Epithelial cell of proximal tubule (primary cell): Measurements from ENCODE around the gene VPS36. TPM values are rescaled to one million over a fixed set of nuclear protein-coding genes. Genes with fewer than 3 reads are reported as not detected.
"Not testable (repeated sequence)": the region's sequence is repeated elsewhere in the genome, so short reads cannot be mapped to it uniquely, and the experiment has no call there.

ENCODE experiments used
- DNase-seq: peaks from one replicate; pipeline ENCODE4 v3.0.0-alpha.2; 2011; ENCODE audit warnings: low read depth
- H3K4me3 ChIP-seq: 2 replicates; pipeline ENCODE4 v1.5.1; 2011; ENCODE audit warnings: low read depth, mild to moderate bottlenecking, low read length
- total RNA-seq: library from RNA; depleted of rRNA; stranded (reverse); fragments of >200 nt; gene quantifications from 2 replicates; pipeline ENCODE4 v1.2.3, GENCODE V29; 2015
- TF ChIP-seq, protein P1 (sequence below): conservative IDR thresholded peaks from 2 replicates; pipeline ENCODE4 v1.5.1; 2012; ENCODE audit warnings: low read depth, mild to moderate bottlenecking, low read length

Gene VPS36
- total RNA-seq, 1 donor from 2014 or later = 15.8 TPM

DNA sequence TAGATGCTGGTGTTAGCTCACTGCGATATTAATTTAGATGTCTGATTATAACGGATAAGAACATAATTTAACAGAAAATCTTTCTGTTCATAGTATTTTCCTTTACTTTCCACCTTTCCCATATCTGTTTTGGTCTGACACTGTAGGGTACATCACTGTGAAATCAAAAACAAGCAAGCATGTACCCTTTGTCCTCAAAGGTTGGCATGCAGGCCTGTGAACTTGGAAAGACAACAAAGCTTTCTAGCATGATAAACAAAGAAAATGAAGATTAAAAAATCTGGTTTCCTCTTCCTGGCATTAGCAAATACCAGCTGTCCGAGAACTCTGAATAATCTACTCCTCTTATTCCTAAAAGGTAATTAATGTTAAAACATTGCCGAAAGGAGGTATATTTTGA, 76.0 kb downstream of the VPS36 start:
- no peak overlapping the region for H3K4me3 ChIP-seq
- no peak for DNase-seq
- TF ChIP-seq, protein P1, sequence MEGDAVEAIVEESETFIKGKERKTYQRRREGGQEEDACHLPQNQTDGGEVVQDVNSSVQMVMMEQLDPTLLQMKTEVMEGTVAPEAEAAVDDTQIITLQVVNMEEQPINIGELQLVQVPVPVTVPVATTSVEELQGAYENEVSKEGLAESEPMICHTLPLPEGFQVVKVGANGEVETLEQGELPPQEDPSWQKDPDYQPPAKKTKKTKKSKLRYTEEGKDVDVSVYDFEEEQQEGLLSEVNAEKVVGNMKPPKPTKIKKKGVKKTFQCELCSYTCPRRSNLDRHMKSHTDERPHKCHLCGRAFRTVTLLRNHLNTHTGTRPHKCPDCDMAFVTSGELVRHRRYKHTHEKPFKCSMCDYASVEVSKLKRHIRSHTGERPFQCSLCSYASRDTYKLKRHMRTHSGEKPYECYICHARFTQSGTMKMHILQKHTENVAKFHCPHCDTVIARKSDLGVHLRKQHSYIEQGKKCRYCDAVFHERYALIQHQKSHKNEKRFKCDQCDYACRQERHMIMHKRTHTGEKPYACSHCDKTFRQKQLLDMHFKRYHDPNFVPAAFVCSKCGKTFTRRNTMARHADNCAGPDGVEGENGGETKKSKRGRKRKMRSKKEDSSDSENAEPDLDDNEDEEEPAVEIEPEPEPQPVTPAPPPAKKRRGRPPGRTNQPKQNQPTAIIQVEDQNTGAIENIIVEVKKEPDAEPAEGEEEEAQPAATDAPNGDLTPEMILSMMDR = no peak

DNA sequence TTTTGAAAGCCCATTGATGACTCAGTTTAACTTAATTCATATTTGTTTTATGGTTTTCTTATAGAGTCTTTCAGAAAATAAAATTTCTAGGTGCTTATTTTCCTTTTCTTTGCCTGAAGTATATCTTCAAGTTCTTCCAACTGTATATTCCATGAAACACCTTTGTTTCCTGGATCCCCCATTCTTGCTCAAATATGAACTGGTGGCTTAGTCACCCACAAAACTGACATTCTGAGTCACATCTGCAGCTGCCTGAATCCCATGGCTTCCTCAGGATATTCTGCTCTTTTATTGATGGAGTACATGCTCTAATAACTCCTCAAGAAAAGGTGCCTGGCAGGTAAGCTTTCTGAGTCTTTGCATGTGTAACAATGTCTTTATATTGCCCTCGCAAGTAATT, 77.2 kb downstream of the VPS36 start:
- not testable (repeated sequence) for DNase-seq, H3K4me3 ChIP-seq

DNA sequence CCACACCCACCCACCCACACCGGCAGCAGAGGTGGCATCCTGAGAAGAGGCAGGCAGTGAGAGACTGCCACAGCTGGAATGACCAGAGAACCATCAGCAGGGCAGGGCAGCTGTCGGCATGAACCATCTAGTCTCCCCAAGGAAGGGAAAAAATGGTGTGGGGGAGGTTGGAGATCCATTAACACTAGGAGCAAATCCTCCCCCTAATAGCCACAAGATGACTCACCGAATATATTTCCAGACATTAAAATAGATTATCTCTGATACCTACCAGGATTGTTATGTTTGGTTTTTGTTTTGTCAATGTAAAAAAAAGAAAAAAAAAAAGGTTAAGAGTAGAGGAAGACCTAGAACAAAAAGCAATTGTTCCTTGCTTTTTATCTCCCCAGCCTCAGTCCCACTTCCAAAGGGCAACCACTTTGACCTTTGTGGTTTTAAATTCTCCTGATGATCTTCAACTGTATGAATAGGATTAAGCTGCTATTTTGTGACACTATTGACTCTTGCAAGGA, 78.6 kb downstream of the VPS36 start:
- TF ChIP-seq, protein P1 = no peak
- no peak for DNase-seq
- H3K4me3 ChIP-seq = no peak overlapping the region

DNA sequence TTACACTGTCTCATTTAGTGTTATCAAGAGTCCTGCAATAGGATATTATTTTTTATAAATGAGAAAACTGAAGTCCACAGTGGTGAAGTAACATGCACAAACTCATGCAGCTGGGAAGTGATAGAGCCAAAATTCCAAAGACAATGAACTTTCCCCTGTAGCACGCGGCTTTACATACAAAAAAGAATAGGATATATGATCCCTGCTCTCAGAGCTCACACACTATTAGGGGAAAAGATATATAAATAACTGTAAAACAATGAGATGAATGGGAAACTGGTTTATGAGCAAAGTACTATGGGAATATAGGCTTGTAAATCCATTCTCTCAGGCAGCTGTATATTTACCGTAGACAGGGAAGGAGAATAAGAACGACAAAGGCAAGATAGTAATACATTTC, 84.1 kb downstream of the VPS36 start:
- no peak for DNase-seq
- H3K4me3 ChIP-seq = no peak overlapping the region
- TF ChIP-seq, protein P1 = no peak

Other genes starting within 250 kb of the VPS36 start
- gene THSD1, start 44.5 kb downstream of the VPS36 start, total RNA-seq = 10.2 and 19.2 TPM in 2 replicates
- gene CKAP2, start 4.8 kb upstream of the VPS36 start, total RNA-seq = 53.6 and 68.9 TPM in 2 replicates
- 6.1 and 7.5 TPM in 2 replicates for gene HNRNPA1L2, start 191.8 kb upstream of the VPS36 start, total RNA-seq
- gene SUGT1, start 202.2 kb upstream of the VPS36 start, total RNA-seq = 53.0 and 61.4 TPM in 2 replicates